NT2/D1 (cell line): ENCODE data around the gene C16orf74.

ENCODE experiments used
- DNase-seq: peaks from one replicate; pipeline ENCODE4 v3.0.0-alpha.2; 2011; ENCODE audit warnings: low read depth, low spot score
- H3K27me3 ChIP-seq: 2 replicates; pipeline ENCODE4 v1.6.0; 2011; ENCODE audit warnings: mild to moderate bottlenecking; ENCODE audit not compliant: insufficient read length, insufficient read depth
- H3K36me3 ChIP-seq: 2 replicates; pipeline ENCODE4 v1.6.1; 2011; ENCODE audit warnings: mild to moderate bottlenecking, low read length, mixed read lengths; ENCODE audit not compliant: insufficient read depth, insufficient read length
- H3K4me1 ChIP-seq: 2 replicates; pipeline ENCODE4 v1.5.1; 2011; ENCODE audit not compliant: insufficient read depth, insufficient read length
- H3K4me3 ChIP-seq: 2 replicates; pipeline ENCODE4 v1.5.1; 2011; ENCODE audit warnings: low read depth; ENCODE audit not compliant: insufficient read length
- H3K9ac ChIP-seq: 2 replicates; pipeline ENCODE4 v1.6.0; 2011; ENCODE audit warnings: low read depth; ENCODE audit not compliant: insufficient read length
- H3K9me3 ChIP-seq: 2 replicates; pipeline ENCODE4 v1.5.1; 2011; ENCODE audit warnings: mild to moderate bottlenecking, low read length; ENCODE audit not compliant: insufficient read depth
- SUZ12 ChIP-seq: IDR thresholded peaks from 2 replicates; pipeline ENCODE4 v1.6.1; 2011; ENCODE audit not compliant: insufficient read length, insufficient read depth; ENCODE audit errors: extremely low read depth
- YY1 ChIP-seq: IDR thresholded peaks from 2 replicates; pipeline ENCODE4 v1.6.1; 2011; ENCODE audit not compliant: insufficient read length, insufficient read depth
- ZNF274 ChIP-seq: IDR thresholded peaks from 2 replicates; pipeline ENCODE4 v1.6.1; 2011; ENCODE audit warnings: mild to moderate bottlenecking, low read depth, low read length

Gene C16orf74

DNA sequence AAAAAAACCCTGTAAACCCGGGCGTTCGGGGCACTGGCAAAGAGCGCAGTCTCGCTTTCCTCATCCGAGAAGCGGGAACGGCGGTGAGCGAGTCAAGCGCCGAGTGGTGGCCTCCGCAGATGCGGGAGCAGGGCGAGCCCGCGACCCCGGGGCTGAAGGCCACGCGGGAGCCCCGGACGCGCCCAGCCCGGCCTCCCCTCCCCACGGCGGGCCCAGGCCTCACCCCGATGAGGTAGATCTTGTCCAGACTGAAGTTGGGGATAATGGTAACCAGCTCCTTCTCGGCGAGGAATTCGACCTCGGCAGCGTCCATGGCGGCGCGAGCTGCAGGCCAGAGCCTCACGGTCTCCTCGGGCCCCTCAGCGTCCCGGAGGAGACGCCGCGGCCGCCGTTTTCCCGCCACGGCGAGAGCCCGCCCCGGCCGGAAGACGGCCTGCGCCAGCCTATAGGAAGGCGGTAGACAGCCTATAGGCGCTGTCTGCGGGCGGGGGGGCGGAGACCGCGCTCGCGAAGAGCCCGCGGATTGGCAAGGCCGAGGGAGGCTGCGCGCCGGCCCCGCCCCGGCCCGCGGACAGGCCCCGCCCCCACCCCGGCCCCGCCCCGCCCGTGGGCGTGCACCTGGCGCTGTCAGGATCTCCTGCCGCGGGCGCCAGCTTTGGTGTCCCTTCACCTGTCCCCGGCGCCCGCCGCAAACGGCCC lies 62.2 kb downstream of the C16orf74 start, which contains the start of gene GINS2:
Gene GINS2 (minus strand): TSS at position 369 of the 699 bp plus-strand sequence. CDS start 56 bp downstream, at position 313.
- Histone ChIP-seq H3K9ac (peak within 1 kb of the TSS; percentile 91), H3K9me3 (no peaks in the 10 kb centered on the region), H3K27me3 (peaks cover 23% of the 10 kb centered on the region), H3K4me3 (peak within 1 kb of the TSS; percentile 89), H3K36me3 (peaks cover 33% of the 10 kb centered on the region), H3K4me1 (peaks cover 4% of the 10 kb centered on the region)
- peak; percentile 87 for DNase-seq
- TF ChIP-seq YY1 (no peak), ZNF274 (no peak), SUZ12 (no peak)

DNA sequence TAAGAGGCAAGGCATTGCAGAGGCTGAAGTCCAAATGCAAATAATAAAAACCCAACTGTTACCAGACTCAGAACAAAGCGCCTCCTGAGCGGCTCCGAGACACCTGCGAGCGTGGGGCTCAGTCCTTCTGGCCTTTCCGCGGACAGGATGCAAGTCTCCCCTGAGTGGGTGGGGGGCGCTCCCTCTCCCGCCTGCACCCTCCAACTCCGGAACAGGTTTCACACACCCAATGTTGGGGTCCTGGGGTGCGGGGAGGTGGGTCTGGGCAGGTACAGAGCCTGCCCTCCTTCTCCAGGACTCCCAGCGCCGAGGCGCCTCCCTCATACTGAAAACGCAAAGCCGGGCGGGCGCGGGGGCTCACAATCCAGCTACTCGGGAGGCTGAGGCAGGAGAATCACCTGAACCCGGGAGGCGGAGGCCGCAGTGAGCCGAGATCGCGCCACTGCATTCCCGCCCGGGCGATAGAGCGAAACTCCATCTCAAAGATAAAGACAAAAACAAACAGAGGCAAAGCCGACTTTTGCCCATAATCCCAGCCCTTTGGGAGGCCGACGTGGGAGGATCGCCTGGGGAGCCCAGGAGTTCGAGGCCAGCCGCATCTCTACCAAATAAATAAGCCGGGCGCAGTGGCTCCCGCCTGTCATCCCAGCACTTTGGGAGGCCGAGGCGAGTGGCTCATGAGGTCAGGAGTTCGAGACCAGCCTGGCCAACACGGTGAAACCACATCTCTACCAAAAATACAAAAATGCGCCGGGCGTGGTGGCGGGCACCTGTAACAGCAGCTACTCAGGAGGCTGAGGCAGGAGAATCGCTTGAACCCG lies 63.0 kb downstream of the C16orf74 start:
- peaks cover 42% of the 10 kb centered on the region for H3K36me3 ChIP-seq
- peak overlapping the region; percentile 89 for H3K4me3 ChIP-seq
- H3K27me3 ChIP-seq = peaks cover 23% of the 10 kb centered on the region
- H3K9me3 ChIP-seq = no peaks in the 10 kb centered on the region
- TF ChIP-seq YY1 = no peak
- no peak for TF ChIP-seq SUZ12
- no peak for TF ChIP-seq ZNF274
- H3K9ac ChIP-seq = peak overlapping the region; percentile 91
- no peak for DNase-seq
- peaks cover 4% of the 10 kb centered on the region for H3K4me1 ChIP-seq

DNA sequence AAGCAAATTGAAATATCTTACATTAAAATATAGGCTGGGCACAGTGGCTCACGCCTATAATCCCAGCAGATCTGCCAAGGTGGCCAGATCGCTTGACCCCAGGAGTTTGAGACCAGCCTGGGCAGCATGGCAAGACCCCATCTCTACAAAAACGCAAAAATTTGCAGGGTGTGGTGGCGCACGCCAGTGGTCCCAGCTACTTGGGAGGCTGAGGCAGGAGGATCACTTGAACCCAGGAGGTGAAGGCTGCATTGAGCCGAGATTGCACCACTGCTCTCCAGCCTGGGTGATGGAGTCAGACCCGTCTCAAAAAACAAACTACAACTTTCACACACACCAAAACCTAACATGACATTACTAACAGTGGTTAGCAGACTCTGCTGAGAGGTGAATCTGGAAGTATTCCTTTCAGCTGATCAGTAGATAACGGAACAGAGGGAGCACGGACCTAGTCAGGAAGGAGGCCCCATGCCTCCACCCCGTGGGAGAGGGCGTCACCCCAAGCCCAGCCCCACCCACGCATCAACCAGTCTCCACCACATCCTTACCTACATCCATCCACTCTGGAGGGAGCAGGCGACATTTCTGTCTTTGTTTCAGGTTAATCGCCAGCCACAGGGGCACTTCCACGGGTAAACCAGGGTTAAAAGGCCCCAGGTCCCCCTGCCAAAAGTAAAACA lies 63.8 kb downstream of the C16orf74 start:
- no peak for TF ChIP-seq SUZ12
- TF ChIP-seq ZNF274 = no peak
- no peak for TF ChIP-seq YY1
- peaks cover 4% of the 10 kb centered on the region for H3K4me1 ChIP-seq
- peaks cover 49% of the 10 kb centered on the region for H3K36me3 ChIP-seq
- peaks cover 23% of the 10 kb centered on the region for H3K27me3 ChIP-seq
- DNase-seq = no peak
- peak overlapping the region; percentile 89 for H3K4me3 ChIP-seq
- H3K9me3 ChIP-seq = no peaks in the 10 kb centered on the region
- H3K9ac ChIP-seq = peak overlapping the region; percentile 44

DNA sequence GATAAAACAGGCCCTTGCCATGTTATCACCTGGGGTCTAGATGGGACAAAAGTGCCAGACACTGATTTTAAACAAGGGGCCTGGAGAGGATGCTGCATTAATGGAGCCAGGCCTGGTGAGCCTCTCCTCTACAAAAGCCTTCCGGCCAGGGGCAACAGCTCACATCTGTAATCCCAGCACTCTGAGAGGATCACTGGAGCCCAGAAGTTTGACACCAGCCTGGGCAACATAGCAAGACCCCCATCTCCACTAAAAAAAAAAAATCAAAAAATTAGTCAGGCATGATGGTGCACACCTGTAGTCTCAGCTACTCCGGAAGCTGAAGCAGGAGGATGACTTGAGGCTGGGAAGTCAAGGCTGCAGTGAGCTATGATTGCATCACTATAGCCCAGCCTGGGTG lies 65.6 kb downstream of the C16orf74 start:
- peaks cover 62% of the 10 kb centered on the region for H3K36me3 ChIP-seq
- H3K9me3 ChIP-seq = no peaks in the 10 kb centered on the region
- H3K4me3 ChIP-seq = no peak overlapping the region
- H3K27me3 ChIP-seq = peaks cover 11% of the 10 kb centered on the region
- peaks cover 4% of the 10 kb centered on the region for H3K4me1 ChIP-seq
- no peak overlapping the region for H3K9ac ChIP-seq
- DNase-seq = no peak
- TF ChIP-seq SUZ12 = no peak
- TF ChIP-seq ZNF274 = no peak
- TF ChIP-seq YY1 = no peak

DNA sequence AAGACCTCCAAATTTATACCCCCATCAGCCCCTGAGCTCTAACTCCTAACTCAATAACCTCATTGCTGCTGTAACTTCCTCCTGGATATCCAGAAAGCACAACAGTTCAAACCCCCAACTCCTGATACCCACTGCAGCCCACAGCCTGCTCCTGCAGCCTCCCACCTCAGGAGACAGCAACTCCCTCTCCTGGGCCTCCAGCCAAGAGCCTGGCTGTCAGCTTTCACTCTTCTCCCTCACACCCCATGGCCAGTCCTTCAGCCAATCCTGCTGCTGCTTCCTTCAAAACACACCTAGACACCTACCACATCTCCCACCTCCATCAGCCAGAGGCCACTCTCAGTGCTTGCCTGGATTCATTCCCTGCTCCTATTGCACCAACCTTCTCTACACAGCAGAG lies 67.5 kb downstream of the C16orf74 start:
- Histone ChIP-seq H3K27me3 (no peaks in the 10 kb centered on the region), H3K4me1 (no peaks in the 10 kb centered on the region), H3K36me3 (peaks cover 78% of the 10 kb centered on the region), H3K9me3 (no peaks in the 10 kb centered on the region), H3K4me3 (no peak overlapping the region), H3K9ac (no peak overlapping the region)
- TF ChIP-seq ZNF274 (no peak), SUZ12 (no peak), YY1 (no peak)
- no peak for DNase-seq

DNA sequence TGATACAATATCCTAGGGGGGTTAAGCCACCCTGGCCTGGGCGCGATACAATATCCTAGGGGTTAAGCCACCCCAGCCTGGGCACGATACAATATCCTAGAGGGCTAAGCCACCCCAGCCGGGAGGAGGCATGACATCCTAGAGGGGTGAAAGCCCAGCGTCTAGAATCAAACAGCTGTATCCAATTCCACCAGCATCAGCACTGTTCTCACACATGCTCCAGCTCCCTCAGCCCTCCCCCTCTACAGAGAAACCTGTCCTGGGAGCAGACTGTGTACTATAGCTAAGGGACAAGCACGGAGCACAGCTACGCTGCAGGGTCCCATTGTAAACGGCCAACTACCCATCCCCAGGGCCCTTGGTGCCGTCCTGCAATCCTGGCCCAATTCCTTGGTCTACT lies 68.4 kb downstream of the C16orf74 start:
- no peaks in the 10 kb centered on the region for H3K27me3 ChIP-seq
- no peak overlapping the region for H3K9ac ChIP-seq
- H3K4me1 ChIP-seq = no peaks in the 10 kb centered on the region
- TF ChIP-seq YY1 (no peak), SUZ12 (no peak), ZNF274 (no peak)
- no peaks in the 10 kb centered on the region for H3K9me3 ChIP-seq
- no peak overlapping the region for H3K4me3 ChIP-seq
- H3K36me3 ChIP-seq = peaks cover 84% of the 10 kb centered on the region
- DNase-seq = no peak
